Measurements from ENCODE around the gene RALGPS1.

The RALGPS1 gene

DNA sequence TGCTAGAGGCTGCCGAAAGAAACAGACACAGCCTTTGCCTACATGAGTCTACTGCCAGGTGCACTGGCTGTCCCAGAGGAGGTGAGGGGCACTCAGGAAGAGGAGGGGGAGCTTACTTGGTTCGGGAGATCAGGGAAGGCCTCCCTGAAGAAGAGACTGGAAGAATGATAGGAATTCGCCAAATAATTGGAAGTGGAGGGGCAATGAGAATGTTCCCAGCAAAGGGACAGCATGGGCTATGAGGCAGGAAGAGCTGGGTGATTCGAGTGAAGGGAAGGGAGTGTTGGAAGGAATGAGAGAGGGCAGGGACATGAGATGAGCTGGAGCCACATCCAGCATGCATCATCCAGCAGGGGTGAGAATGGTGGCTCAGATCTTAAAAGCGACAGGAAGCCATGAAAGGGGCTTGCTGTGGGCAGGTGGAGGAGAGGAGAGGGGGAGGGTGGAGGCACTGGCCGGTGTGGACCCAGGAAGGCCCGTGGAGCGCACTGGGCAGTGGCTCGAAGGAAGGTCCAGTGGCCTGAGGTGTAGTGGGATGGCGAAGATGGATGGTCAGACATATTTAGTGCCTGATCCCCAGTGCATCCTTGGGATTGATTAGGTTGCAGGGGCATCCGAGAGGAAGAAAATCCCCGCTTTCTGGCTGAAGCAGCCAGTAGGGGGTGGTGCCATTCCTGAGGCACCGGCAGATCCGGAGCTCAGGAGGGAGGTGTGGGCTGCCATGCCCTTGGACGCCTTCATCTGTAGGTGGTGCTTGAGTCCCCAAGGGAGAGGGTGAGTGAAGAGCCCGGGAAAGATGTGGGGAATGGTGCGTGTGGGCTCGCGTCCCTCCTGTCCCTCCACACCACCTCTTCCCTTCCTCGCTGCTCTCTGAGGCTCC, 296.5 kb downstream of the RALGPS1 start:
- no peak overlapping the region for H3K27ac ChIP-seq (ENCODE audit: insufficient read depth, low read depth, low read length, poor library complexity, severe bottlenecking)
- no peaks in the 10 kb centered on the region for H3K27me3 ChIP-seq (ENCODE audit: control insufficient read depth, insufficient read depth, low read length, poor library complexity, severe bottlenecking)
- H3K4me1 ChIP-seq (ENCODE audit: control insufficient read depth, insufficient read depth, low read length): peaks cover 9% of the 10 kb centered on the region
- no peaks in the 10 kb centered on the region for H3K9me3 ChIP-seq (ENCODE audit: control insufficient read depth, low read length)
- no peak overlapping the region for H3K4me3 ChIP-seq (ENCODE audit: insufficient read depth, low read depth, low read length)
- no peaks in the 10 kb centered on the region for H3K36me3 ChIP-seq (ENCODE audit: control insufficient read depth, insufficient read depth, low read length)
- 74 to 76% methylated on average over 20 of the region's 20 CpGs for WGBS, 2 experiments

DNA sequence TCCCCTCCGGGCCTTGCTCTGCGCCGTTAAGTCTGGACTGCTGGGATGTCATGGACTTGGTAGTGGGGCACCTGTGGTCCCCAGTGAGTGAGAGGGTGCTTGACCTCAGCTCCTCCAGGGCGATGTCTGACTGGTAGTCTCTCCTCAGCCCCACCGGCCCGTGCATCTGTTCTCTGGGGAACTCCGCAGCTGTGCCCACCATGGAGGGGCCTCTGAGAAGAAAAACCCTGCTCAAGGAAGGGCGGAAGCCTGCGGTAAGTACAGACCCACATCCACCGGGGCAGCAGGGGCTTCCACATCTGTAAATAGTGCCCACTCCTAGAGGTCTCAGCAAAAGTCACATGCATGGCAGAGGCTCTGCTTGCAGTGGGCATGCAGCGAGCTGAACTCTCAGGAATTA, 297.4 kb downstream of the RALGPS1 start:
- no peak overlapping the region for H3K27ac ChIP-seq (ENCODE audit: insufficient read depth, low read depth, low read length, poor library complexity, severe bottlenecking)
- no peaks in the 10 kb centered on the region for H3K9me3 ChIP-seq (ENCODE audit: control insufficient read depth, low read length)
- no peaks in the 10 kb centered on the region for H3K27me3 ChIP-seq (ENCODE audit: control insufficient read depth, insufficient read depth, low read length, poor library complexity, severe bottlenecking)
- WGBS, 2 experiments: 95 to 96% methylated on average over 11 of the region's 11 CpGs
- H3K36me3 ChIP-seq (ENCODE audit: control insufficient read depth, insufficient read depth, low read length): no peaks in the 10 kb centered on the region
- peaks cover 9% of the 10 kb centered on the region for H3K4me1 ChIP-seq (ENCODE audit: control insufficient read depth, insufficient read depth, low read length)
- no peak overlapping the region for H3K4me3 ChIP-seq (ENCODE audit: insufficient read depth, low read depth, low read length)

DNA sequence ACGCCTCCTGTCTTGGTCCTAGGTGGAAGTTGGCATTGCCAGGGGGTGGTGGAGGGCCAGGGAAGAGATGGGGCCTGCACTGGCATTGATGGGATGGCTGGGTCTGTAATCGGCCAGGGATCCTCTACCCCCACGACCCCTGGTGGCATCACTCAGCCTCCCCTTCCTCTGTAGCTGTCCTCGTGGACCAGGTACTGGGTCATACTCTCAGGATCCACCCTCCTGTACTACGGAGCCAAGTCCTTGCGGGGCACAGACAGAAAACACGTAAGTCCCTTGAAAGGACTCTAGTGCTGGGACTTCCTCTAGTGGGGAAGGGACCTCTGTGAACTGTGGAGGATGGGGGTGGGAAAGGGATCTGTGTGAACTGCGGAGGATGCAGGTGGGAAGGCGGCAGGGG, 297.9 kb downstream of the RALGPS1 start:
- no peak overlapping the region for H3K27ac ChIP-seq (ENCODE audit: insufficient read depth, low read depth, low read length, poor library complexity, severe bottlenecking)
- H3K27me3 ChIP-seq (ENCODE audit: control insufficient read depth, insufficient read depth, low read length, poor library complexity, severe bottlenecking): no peaks in the 10 kb centered on the region
- WGBS, 2 experiments: 88 to 91% methylated on average over 9 of the region's 9 CpGs
- H3K4me3 ChIP-seq (ENCODE audit: insufficient read depth, low read depth, low read length): no peak overlapping the region
- no peaks in the 10 kb centered on the region for H3K36me3 ChIP-seq (ENCODE audit: control insufficient read depth, insufficient read depth, low read length)
- H3K4me1 ChIP-seq (ENCODE audit: control insufficient read depth, insufficient read depth, low read length): peaks cover 9% of the 10 kb centered on the region
- no peaks in the 10 kb centered on the region for H3K9me3 ChIP-seq (ENCODE audit: control insufficient read depth, low read length)

- no peak overlapping the region for H3K4me3 ChIP-seq (ENCODE audit: insufficient read depth, low read depth, low read length)
- no peaks in the 10 kb centered on the region for H3K36me3 ChIP-seq (ENCODE audit: control insufficient read depth, insufficient read depth, low read length)
- WGBS, 2 experiments: 80 to 84% methylated on average over 4 of the region's 4 CpGs
- peaks cover 9% of the 10 kb centered on the region for H3K4me1 ChIP-seq (ENCODE audit: control insufficient read depth, insufficient read depth, low read length)
- no peak overlapping the region for H3K27ac ChIP-seq (ENCODE audit: insufficient read depth, low read depth, low read length, poor library complexity, severe bottlenecking)
- no peaks in the 10 kb centered on the region for H3K27me3 ChIP-seq (ENCODE audit: control insufficient read depth, insufficient read depth, low read length, poor library complexity, severe bottlenecking)
- H3K9me3 ChIP-seq (ENCODE audit: control insufficient read depth, low read length): no peaks in the 10 kb centered on the region
Measured at GRCh38 chr9:127213859-127214258, 299.3 kb downstream of the RALGPS1 start.

- Histone ChIP-seq H3K9me3 (ENCODE audit: control insufficient read depth, low read length) (no peaks in the 10 kb centered on the region), H3K36me3 (ENCODE audit: control insufficient read depth, insufficient read depth, low read length) (no peaks in the 10 kb centered on the region)
- WGBS, 2 experiments: 39 to 41% methylated on average over 5 to 6 of the region's 6 CpGs
Measured at GRCh38 chr9:127214421-127215267, 300.1 kb downstream of the RALGPS1 start.

GRCh38 chr9:127215268-127216209, 301.0 kb downstream of the RALGPS1 start:
- Histone ChIP-seq H3K4me3 (ENCODE audit: insufficient read depth, low read depth, low read length) (no peak overlapping the region), H3K36me3 (ENCODE audit: control insufficient read depth, insufficient read depth, low read length) (no peaks in the 10 kb centered on the region), H3K4me1 (ENCODE audit: control insufficient read depth, insufficient read depth, low read length) (peaks cover 7% of the 10 kb centered on the region), H3K27me3 (ENCODE audit: control insufficient read depth, insufficient read depth, low read length, poor library complexity, severe bottlenecking) (no peaks in the 10 kb centered on the region), H3K9me3 (ENCODE audit: control insufficient read depth, low read length) (no peaks in the 10 kb centered on the region), H3K27ac (ENCODE audit: insufficient read depth, low read depth, low read length, poor library complexity, severe bottlenecking) (no peak overlapping the region)
- 93 to 94% methylated on average over 14 of the region's 14 CpGs for WGBS, 2 experiments

More at GRCh38 chr9:127214421-127215267, 300.1 kb downstream of the RALGPS1 start:
- peaks cover 9% of the 10 kb centered on the region for H3K4me1 ChIP-seq (ENCODE audit: control insufficient read depth, insufficient read depth, low read length)
- no peaks in the 10 kb centered on the region for H3K27me3 ChIP-seq (ENCODE audit: control insufficient read depth, insufficient read depth, low read length, poor library complexity, severe bottlenecking)
- no peak overlapping the region for H3K27ac ChIP-seq (ENCODE audit: insufficient read depth, low read depth, low read length, poor library complexity, severe bottlenecking)
- H3K4me3 ChIP-seq (ENCODE audit: insufficient read depth, low read depth, low read length): no peak overlapping the region

DNA sequence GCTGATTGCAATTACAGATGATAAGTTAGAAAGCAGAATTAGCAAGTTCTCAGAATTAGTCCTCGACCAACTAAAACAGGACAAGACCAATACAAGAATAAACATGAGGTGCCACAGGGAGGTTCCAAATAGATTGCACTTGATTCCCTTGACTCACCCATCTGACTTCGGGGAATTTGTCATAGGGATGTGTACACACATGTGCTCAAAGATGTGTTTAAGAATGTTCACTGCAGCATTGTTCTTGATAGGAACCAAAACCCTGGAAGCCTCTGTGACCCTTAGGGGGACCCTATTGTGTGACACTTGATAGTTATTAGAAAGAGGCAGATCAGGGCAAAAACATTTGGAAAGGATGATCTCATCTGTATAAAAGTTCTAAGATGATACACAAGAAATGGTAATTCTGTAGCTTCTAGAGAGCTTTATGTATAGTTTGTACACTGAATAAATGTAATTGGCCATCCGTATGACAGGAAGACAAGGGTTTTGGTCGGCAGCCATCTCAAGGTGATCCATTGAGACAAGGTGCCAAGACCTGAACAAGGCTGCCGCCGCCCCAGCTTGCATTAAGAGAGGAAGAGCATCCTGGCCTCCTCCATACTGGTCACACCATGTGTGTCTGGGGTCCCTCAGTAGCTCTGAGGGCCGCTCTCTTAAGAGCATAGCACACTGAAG, 301.8 kb downstream of the RALGPS1 start:
- Histone ChIP-seq H3K27me3 (ENCODE audit: control insufficient read depth, insufficient read depth, low read length, poor library complexity, severe bottlenecking) (no peaks in the 10 kb centered on the region), H3K4me3 (ENCODE audit: insufficient read depth, low read depth, low read length) (no peak overlapping the region), H3K36me3 (ENCODE audit: control insufficient read depth, insufficient read depth, low read length) (no peaks in the 10 kb centered on the region), H3K27ac (ENCODE audit: insufficient read depth, low read depth, low read length, poor library complexity, severe bottlenecking) (no peak overlapping the region), H3K4me1 (ENCODE audit: control insufficient read depth, insufficient read depth, low read length) (no peaks in the 10 kb centered on the region), H3K9me3 (ENCODE audit: control insufficient read depth, low read length) (no peaks in the 10 kb centered on the region)
- WGBS, 2 experiments: 93% methylated on average over 7 of the region's 7 CpGs

GRCh38 chr9:127216888-127217217, 302.3 kb downstream of the RALGPS1 start:
- Histone ChIP-seq H3K36me3 (ENCODE audit: control insufficient read depth, insufficient read depth, low read length) (no peaks in the 10 kb centered on the region), H3K27me3 (ENCODE audit: control insufficient read depth, insufficient read depth, low read length, poor library complexity, severe bottlenecking) (no peaks in the 10 kb centered on the region), H3K4me1 (ENCODE audit: control insufficient read depth, insufficient read depth, low read length) (no peaks in the 10 kb centered on the region), H3K9me3 (ENCODE audit: control insufficient read depth, low read length) (no peaks in the 10 kb centered on the region), H3K4me3 (ENCODE audit: insufficient read depth, low read depth, low read length) (no peak overlapping the region), H3K27ac (ENCODE audit: insufficient read depth, low read depth, low read length, poor library complexity, severe bottlenecking) (no peak overlapping the region)
- 77 to 80% methylated on average over 5 of the region's 5 CpGs for WGBS, 2 experiments

DNA sequence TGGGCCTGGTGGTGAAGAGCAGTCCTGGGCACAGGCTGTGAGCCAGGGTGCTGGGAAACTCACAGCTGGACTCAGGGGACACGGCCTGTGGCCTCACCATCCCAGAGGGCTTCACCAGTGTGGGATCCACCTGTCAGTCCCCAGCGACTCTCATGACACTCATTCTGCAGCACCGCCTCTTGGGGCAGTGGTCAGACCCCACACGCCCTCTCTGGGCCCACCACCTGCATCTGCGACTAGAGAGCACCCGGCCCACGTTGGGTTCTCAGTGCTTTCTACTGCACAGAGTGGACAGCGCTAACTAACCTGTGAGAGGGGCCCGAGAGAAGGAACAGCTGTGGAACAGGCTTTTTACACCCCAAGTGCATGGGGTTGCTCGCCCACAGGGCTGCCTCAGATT, 304.2 kb downstream of the RALGPS1 start:
- no peak overlapping the region for H3K27ac ChIP-seq (ENCODE audit: insufficient read depth, low read depth, low read length, poor library complexity, severe bottlenecking)
- WGBS, 2 experiments: 88% methylated on average over 10 of the region's 10 CpGs
- H3K4me3 ChIP-seq (ENCODE audit: insufficient read depth, low read depth, low read length): no peak overlapping the region
- no peaks in the 10 kb centered on the region for H3K4me1 ChIP-seq (ENCODE audit: control insufficient read depth, insufficient read depth, low read length)
- H3K36me3 ChIP-seq (ENCODE audit: control insufficient read depth, insufficient read depth, low read length): no peaks in the 10 kb centered on the region
- H3K9me3 ChIP-seq (ENCODE audit: control insufficient read depth, low read length): no peaks in the 10 kb centered on the region
- H3K27me3 ChIP-seq (ENCODE audit: control insufficient read depth, insufficient read depth, low read length, poor library complexity, severe bottlenecking): peaks cover 19% of the 10 kb centered on the region
